Measurements from ENCODE around the gene SDK2. TPM values are rescaled to one million over a fixed set of nuclear protein-coding genes. Genes with fewer than 3 reads are reported as not detected.

SDK2 gene
- total RNA-seq, 6 experiments from 2014 or later, result 0.11 to 0.46 (median 0.25) TPM

DNA sequence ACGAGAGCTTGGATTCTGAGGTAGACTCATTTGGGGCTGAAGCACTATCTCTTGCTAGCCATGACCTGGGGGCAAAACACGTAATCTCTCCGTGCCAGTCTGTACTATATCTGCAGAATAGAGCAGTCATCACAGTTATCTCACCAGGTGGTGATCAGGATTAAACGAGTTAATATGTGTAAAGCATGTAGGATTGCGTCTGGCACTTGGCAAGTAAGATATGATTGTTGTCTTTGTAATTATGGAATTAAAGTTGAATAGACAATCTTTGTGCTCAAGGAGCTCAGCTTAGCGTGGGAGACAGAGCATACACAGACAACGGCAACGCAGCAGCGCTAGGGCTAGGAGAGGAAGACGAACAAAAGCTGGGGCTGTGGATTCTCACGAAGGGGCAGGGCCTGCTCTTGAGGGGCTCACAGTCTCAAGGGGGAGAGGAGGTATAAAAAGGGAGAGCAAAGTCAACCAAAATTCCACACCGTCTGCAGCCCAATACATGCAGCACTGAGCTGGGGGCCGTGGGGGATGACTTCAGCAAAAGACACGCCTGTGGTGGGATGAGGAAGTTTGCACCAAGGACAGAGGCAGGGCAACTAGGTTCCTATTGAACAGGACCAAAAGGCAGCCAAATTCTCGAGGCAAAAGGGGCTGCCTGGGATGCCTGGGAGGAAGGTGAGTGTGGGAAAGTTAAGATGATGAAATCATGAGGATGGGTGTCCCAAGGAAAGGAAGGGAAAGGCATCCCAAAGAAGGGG, 68.6 kb downstream of the SDK2 start:
- TF ChIP-seq, protein P1, sequence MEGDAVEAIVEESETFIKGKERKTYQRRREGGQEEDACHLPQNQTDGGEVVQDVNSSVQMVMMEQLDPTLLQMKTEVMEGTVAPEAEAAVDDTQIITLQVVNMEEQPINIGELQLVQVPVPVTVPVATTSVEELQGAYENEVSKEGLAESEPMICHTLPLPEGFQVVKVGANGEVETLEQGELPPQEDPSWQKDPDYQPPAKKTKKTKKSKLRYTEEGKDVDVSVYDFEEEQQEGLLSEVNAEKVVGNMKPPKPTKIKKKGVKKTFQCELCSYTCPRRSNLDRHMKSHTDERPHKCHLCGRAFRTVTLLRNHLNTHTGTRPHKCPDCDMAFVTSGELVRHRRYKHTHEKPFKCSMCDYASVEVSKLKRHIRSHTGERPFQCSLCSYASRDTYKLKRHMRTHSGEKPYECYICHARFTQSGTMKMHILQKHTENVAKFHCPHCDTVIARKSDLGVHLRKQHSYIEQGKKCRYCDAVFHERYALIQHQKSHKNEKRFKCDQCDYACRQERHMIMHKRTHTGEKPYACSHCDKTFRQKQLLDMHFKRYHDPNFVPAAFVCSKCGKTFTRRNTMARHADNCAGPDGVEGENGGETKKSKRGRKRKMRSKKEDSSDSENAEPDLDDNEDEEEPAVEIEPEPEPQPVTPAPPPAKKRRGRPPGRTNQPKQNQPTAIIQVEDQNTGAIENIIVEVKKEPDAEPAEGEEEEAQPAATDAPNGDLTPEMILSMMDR (IDR thresholded peaks at IDR 0.05), result no peak
- TF ChIP-seq POLR2A (IDR thresholded peaks at IDR 0.05), result no peak
- 40% methylated on average over 12 of the region's 15 CpGs for WGBS (ENCODE audit: insufficient coverage, low coverage, low lambda C conversion rate, missing lambda C conversion rate)
- Histone ChIP-seq H3K4me1 (no peaks in the 10 kb centered on the region), H3K27ac (no peak overlapping the region), H3K4me3 (no peak overlapping the region), H3K36me3 (no peaks in the 10 kb centered on the region), H3K9me3 (no peaks in the 10 kb centered on the region), H3K27me3 (no peaks in the 10 kb centered on the region)
- DNase-seq (no peak), ATAC-seq (no peak)
- intact Hi-C loops (cut with DNase I), result no loop called here

DNA sequence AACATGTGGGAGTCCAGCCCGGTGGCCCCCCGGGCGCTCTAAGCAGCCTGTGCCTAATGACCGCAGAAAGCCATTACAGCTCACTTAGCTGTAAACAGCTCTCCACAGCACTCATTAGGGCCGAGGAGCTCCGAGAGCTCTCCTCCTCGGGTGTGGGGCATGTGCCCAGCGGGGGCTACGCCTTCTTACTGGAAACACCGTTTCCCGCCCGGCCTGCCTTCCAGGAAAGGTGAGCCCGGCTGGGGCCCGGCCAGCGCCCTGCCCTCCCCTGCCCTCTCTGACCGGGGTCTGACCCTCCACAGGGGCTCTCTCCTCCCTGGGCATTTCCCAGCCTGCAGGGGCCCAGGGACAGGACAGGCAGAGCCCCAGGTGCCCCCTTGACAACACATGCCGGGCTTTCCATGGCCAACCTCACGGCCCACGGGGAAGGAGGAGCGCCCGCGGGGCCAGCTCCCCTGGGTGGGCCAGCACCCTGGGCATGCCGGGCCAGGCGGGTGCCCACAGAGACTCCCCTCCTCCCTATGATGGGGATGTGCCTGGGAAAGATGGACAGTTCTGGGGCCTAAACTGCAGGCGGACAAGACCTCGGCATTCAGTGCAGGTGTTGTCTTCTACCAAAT, 72.6 kb downstream of the SDK2 start:
- H3K27ac ChIP-seq, result no peak overlapping the region
- no peak overlapping the region for H3K4me3 ChIP-seq
- H3K4me1 ChIP-seq, result no peaks in the 10 kb centered on the region
- intact Hi-C loops (cut with DNase I), result no loop called here
- TF ChIP-seq, protein P1 (IDR thresholded peaks at IDR 0.05), result no peak
- TF ChIP-seq POLR2A (IDR thresholded peaks at IDR 0.05), result no peak
- H3K36me3 ChIP-seq, result no peaks in the 10 kb centered on the region
- DNase-seq (no peak), ATAC-seq (peak in 1 of 4 donors; percentile 9)
- 77% methylated on average over 9 of the region's 26 CpGs for WGBS (ENCODE audit: insufficient coverage, low coverage, low lambda C conversion rate, missing lambda C conversion rate)
- no peaks in the 10 kb centered on the region for H3K9me3 ChIP-seq
- H3K27me3 ChIP-seq, result no peaks in the 10 kb centered on the region

GRCh38 chr17:73569762-73570319, 74.4 kb downstream of the SDK2 start:
- Histone ChIP-seq H3K4me3 (no peak overlapping the region), H3K27ac (no peak overlapping the region), H3K36me3 (no peaks in the 10 kb centered on the region), H3K4me1 (no peaks in the 10 kb centered on the region), H3K27me3 (no peaks in the 10 kb centered on the region), H3K9me3 (no peaks in the 10 kb centered on the region)
- DNase-seq (no peak), ATAC-seq (peak in 1 of 4 donors; percentile 6)
- 61% methylated on average over 10 of the region's 18 CpGs for WGBS (ENCODE audit: insufficient coverage, low coverage, low lambda C conversion rate, missing lambda C conversion rate)
- intact Hi-C loops (cut with DNase I), result no loop called here
- TF ChIP-seq, protein P1 (IDR thresholded peaks at IDR 0.05), result no peak
- no peak for TF ChIP-seq POLR2A (IDR thresholded peaks at IDR 0.05)

DNA sequence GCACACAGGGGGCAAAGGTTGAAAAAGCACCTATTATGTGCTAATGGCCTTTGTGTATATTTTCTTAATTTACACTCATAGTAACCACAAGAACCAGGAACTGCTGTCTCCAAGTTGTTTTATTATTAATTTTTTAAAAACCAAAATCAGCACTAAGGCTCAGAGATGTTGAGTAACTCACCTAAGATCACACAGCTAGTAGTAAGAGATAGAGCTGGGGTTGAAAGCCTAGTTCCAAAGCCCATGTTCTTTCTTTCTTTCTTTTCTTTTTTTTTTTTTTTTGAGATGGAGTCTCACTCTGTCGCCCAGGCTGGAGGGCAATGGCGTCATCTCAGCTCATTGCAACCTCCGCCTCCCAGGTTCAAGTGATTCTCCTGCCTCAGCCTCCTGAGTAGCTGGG, 75.3 kb downstream of the SDK2 start:
- intact Hi-C loops (cut with DNase I), result no loop called here
- Histone ChIP-seq H3K4me3 (no peak overlapping the region), H3K36me3 (no peaks in the 10 kb centered on the region), H3K27me3 (no peaks in the 10 kb centered on the region), H3K27ac (no peak overlapping the region), H3K4me1 (no peaks in the 10 kb centered on the region), H3K9me3 (no peaks in the 10 kb centered on the region)
- DNase-seq (no peak), ATAC-seq (no peak)
- 80% methylated on average over 1 of the region's 3 CpGs for WGBS (ENCODE audit: insufficient coverage, low coverage, low lambda C conversion rate, missing lambda C conversion rate)
- no peak for TF ChIP-seq POLR2A (IDR thresholded peaks at IDR 0.05)
- TF ChIP-seq, protein P1 (IDR thresholded peaks at IDR 0.05), result no peak

Data from right lobe of liver (tissue), 6 donors.